HEK293T (cell line): Measurements from ENCODE around the gene SRGAP3.

Source experiments
- ARNT ChIP-seq: fragments of 450-650 bp; IDR thresholded peaks from 2 replicates; pipeline ENCODE4 v1.6.1; 2017; ENCODE audit warnings: mild to moderate bottlenecking
- BHLHE40 ChIP-seq: fragments of 450-650 bp; IDR thresholded peaks from 2 replicates; pipeline ENCODE4 v1.6.1; 2016; ENCODE audit warnings: mild to moderate bottlenecking, moderate library complexity, borderline replicate concordance
- FOXM1 ChIP-seq: fragments of 450-650 bp; IDR thresholded peaks from 2 replicates; pipeline ENCODE4 v1.6.1; 2017; ENCODE audit warnings: mild to moderate bottlenecking, borderline replicate concordance
- HDGF ChIP-seq: fragments of 450-650 bp; IDR thresholded peaks from 2 replicates; pipeline ENCODE4 v1.6.1; 2017; ENCODE audit warnings: antibody characterized with exemption, borderline replicate concordance
- SP1 ChIP-seq: fragments of 450-650 bp; IDR thresholded peaks from 2 replicates; pipeline ENCODE4 v1.6.1; 2017
- SUZ12 ChIP-seq: fragments of 450-650 bp; IDR thresholded peaks from 2 replicates; pipeline ENCODE4 v1.6.1; 2016; ENCODE audit warnings: mild to moderate bottlenecking
- ZNF384 ChIP-seq: fragments of 450-650 bp; IDR thresholded peaks from 2 replicates; pipeline ENCODE4 v1.6.1; 2016

- TF ChIP-seq HDGF (no peak), SP1 (no peak), ZNF384 (no peak), SUZ12 (no peak), FOXM1 (no peak), ARNT (no peak), BHLHE40 (no peak)
Observed at GRCh38 chr3:8969241-8969640, 280.2 kb downstream of the SRGAP3 start.
